Liver (tissue), 9 donors: ENCODE measurements around the gene ABHD14A. TPM values are rescaled to one million over a fixed set of nuclear protein-coding genes. Genes with fewer than 3 reads are reported as not detected.

Experiments used
- DNase-seq: peaks from one replicate; pipeline ENCODE4 v3.0.0-alpha.2; 2017; ENCODE audit warnings: low spot score
- H3K27ac ChIP-seq, 2 donors: one replicate each; pipeline ENCODE4 v1.7.0; 2013; ENCODE audit warnings: inconsistent platforms in 2 of 2, low read length in 2 of 2, control low read depth in 1 of 2, low read depth in 1 of 2, mild to moderate bottlenecking in 1 of 2
- H3K27me3 ChIP-seq, 4 donors: one replicate each; pipeline versions ENCODE4 v1.6.1 to v1.7.0; 2013; ENCODE audit warnings: low read length in 3 of 4, inconsistent platforms in 1 of 4, mild to moderate bottlenecking in 1 of 4, moderate library complexity in 1 of 4; ENCODE audit not compliant: control insufficient read depth in 4 of 4, insufficient read depth in 4 of 4
- H3K36me3 ChIP-seq, 4 donors: one replicate each; pipeline versions ENCODE4 v1.6.1 to v1.7.0; 2013; ENCODE audit warnings: low read length in 3 of 4, mild to moderate bottlenecking in 3 of 4, low read depth in 1 of 4, moderate library complexity in 1 of 4; ENCODE audit not compliant: control insufficient read depth in 4 of 4, insufficient read depth in 3 of 4
- H3K4me1 ChIP-seq, 4 donors: one replicate each; pipeline versions ENCODE4 v1.6.1 to v1.7.0; 2013; ENCODE audit warnings: low read length in 3 of 4, mild to moderate bottlenecking in 3 of 4, moderate library complexity in 1 of 4; ENCODE audit not compliant: control insufficient read depth in 4 of 4, insufficient read depth in 4 of 4
- H3K4me3 ChIP-seq, 3 donors: one replicate each; pipeline versions ENCODE4 v1.6.1 to v1.7.0; 2013; ENCODE audit warnings: low read length in 3 of 3, control low read depth in 1 of 3, low read depth in 1 of 3, mild to moderate bottlenecking in 1 of 3
- H3K9ac ChIP-seq, 2 donors: one replicate each; pipeline ENCODE4 v1.7.0; 2013; ENCODE audit warnings: low read length in 2 of 2, mild to moderate bottlenecking in 2 of 2, moderate library complexity in 2 of 2, control low read depth in 1 of 2, low read depth in 1 of 2
- H3K9me3 ChIP-seq, 4 donors: one replicate each; pipeline versions ENCODE4 v1.6.1 to v1.7.0; 2013; ENCODE audit warnings: low read length in 3 of 4; ENCODE audit not compliant: control insufficient read depth in 4 of 4
- ATF3 ChIP-seq: IDR thresholded peaks from 2 replicates; pipeline ENCODE4 v1.6.1; 2016; ENCODE audit warnings: antibody characterized with exemption
- CTCF ChIP-seq: fragments of 150-350 bp; IDR thresholded peaks from 2 replicates; pipeline ENCODE4 v1.5.1; 2017; ENCODE audit warnings: improper control_type of control experiment, low read depth, low read length; ENCODE audit not compliant: missing input control
- EGR1 ChIP-seq, 2 donors: IDR thresholded peaks; 2 replicates each; pipeline ENCODE4 v1.6.1; 2016 to 2018; ENCODE audit warnings: antibody characterized with exemption in 2 of 2, low read depth in 2 of 2
- FOXA1 ChIP-seq: IDR thresholded peaks from 2 replicates; pipeline ENCODE4 v1.6.1; 2016; ENCODE audit warnings: antibody characterized with exemption
- FOXA2 ChIP-seq: IDR thresholded peaks from 2 replicates; pipeline ENCODE4 v1.6.1; 2016; ENCODE audit warnings: antibody characterized with exemption
- GABPA ChIP-seq, 2 donors: IDR thresholded peaks in 1 of 2; conservative IDR thresholded peaks in 1 of 2; 2 replicates each; pipeline ENCODE4 v1.6.1; 2016; ENCODE audit warnings: antibody characterized with exemption in 2 of 2, mild to moderate bottlenecking in 1 of 2, moderate library complexity in 1 of 2
- HNF4G ChIP-seq: IDR thresholded peaks from 2 replicates; pipeline ENCODE4 v1.6.1; 2016; ENCODE audit warnings: antibody characterized with exemption
- NR2F2 ChIP-seq: IDR thresholded peaks from 2 replicates; pipeline ENCODE4 v1.6.1; 2016; ENCODE audit warnings: antibody characterized with exemption
- RAD21 ChIP-seq, 2 donors: IDR thresholded peaks; 2 replicates each; pipeline ENCODE4 v1.6.1; 2016; ENCODE audit warnings: antibody characterized with exemption in 2 of 2, mild to moderate bottlenecking in 2 of 2
- REST ChIP-seq: IDR thresholded peaks from 2 replicates; pipeline ENCODE4 v1.6.1; 2016; ENCODE audit warnings: antibody characterized with exemption, mild to moderate bottlenecking
- SP1 ChIP-seq: IDR thresholded peaks from 2 replicates; pipeline ENCODE4 v1.6.1; 2018; ENCODE audit warnings: antibody characterized with exemption, mild to moderate bottlenecking
- TAF1 ChIP-seq: conservative IDR thresholded peaks from 2 replicates; pipeline ENCODE4 v1.6.1; 2016; ENCODE audit warnings: antibody characterized with exemption, mild to moderate bottlenecking
- YY1 ChIP-seq: IDR thresholded peaks from 2 replicates; pipeline ENCODE4 v1.6.1; 2016; ENCODE audit warnings: antibody characterized with exemption, mild to moderate bottlenecking
- WGBS: extraction: QIAGEN DNeasy Blood & Tissue Kit; methylation state at CpG from one replicate; pipeline ENCODE4 v1.1.7; 2013; 5-methylcytosine and 5-hydroxymethylcytosine counted together
- polyA plus RNA-seq, 2 donors: library from polyadenylated mRNA; stranded (reverse) in 1 of 2; unstranded in 1 of 2; fragments of 200-250 nt in 1 of 2; fragments of >200 nt in 1 of 2; fragmentation: Nextera tagmentation in 1 of 2; extraction: Ambion mirVana in 1 of 2; gene quantifications; one replicate each; pipeline versions ENCODE4 v1.2.1 to v1.2.3, GENCODE V29; 2013 to 2015
- total RNA-seq, 2 donors: library from RNA; depleted of rRNA; stranded (reverse); fragments of >200 nt; gene quantifications; one replicate each; pipeline ENCODE4 v1.2.3, GENCODE V29; 2014
- TF ChIP-seq, protein P1 (sequence below): IDR thresholded peaks from 2 replicates; pipeline ENCODE4 v1.6.1; 2016; ENCODE audit warnings: antibody characterized with exemption
- TF ChIP-seq, protein P2 (sequence below): IDR thresholded peaks from 2 replicates; pipeline ENCODE4 v1.6.1; 2016; ENCODE audit warnings: antibody characterized with exemption
- donor health status: healthy.
- donor health status: healthy.
- donor health status: healthy.
- donor health status: healthy.
- donor health status: healthy.

The ABHD14A gene
- total and polyA plus RNA-seq, 4 donors, result 8.2 to 19.9 (median 13.4) TPM

DNA sequence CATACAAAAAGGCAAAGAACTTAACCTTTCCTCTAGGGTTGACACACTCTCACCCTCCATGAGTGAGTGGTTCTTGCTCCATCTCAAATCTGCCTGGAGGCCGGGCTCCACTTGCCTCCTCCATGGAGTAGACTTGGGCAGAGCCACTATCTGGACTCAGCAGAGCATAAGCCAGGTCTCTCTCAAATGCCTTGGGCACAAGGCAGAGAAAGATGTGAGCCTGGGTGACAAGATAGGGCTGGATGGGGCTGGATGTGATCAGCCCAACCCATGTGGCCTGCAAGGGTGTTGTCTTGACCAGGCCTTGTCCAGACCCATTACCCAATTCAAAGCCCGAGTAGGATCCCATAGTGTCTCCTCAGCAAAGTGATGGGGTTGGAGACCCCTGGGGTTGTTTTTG lies 25.0 kb downstream of the ABHD14A start:
- WGBS, result 91% methylated on average over 2 of the region's 2 CpGs
- H3K27me3 ChIP-seq, result no peaks in the 10 kb centered on the region
- peaks cover 2 to 10% (median 5%) of the 10 kb centered on the region in 4 donors for H3K4me1 ChIP-seq
- DNase-seq, result peak; percentile 67
- no peak overlapping the region for H3K27ac ChIP-seq
- H3K9me3 ChIP-seq, result no peaks in the 10 kb centered on the region
- no peak overlapping the region for H3K4me3 ChIP-seq
- H3K9ac ChIP-seq, result no peak overlapping the region
- TF ChIP-seq EGR1 (IDR thresholded peaks at IDR 0.05; ENCODE audit: low read depth in 2 of 2) (no peak), TAF1 (no peak), ATF3 (no peak), GABPA (IDR thresholded peaks at IDR 0.05 in 1 of 2, conservative IDR thresholded peaks at IDR 0.05 in 1 of 2) (no peak), REST (no peak), SP1 (no peak), RAD21 (IDR thresholded peaks at IDR 0.05) (no peak), HNF4G (no peak), FOXA1 (no peak), FOXA2 (no peak)
- TF ChIP-seq, protein P1, sequence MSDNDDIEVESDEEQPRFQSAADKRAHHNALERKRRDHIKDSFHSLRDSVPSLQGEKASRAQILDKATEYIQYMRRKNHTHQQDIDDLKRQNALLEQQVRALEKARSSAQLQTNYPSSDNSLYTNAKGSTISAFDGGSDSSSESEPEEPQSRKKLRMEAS, result no peak
- TF ChIP-seq, protein P2, sequence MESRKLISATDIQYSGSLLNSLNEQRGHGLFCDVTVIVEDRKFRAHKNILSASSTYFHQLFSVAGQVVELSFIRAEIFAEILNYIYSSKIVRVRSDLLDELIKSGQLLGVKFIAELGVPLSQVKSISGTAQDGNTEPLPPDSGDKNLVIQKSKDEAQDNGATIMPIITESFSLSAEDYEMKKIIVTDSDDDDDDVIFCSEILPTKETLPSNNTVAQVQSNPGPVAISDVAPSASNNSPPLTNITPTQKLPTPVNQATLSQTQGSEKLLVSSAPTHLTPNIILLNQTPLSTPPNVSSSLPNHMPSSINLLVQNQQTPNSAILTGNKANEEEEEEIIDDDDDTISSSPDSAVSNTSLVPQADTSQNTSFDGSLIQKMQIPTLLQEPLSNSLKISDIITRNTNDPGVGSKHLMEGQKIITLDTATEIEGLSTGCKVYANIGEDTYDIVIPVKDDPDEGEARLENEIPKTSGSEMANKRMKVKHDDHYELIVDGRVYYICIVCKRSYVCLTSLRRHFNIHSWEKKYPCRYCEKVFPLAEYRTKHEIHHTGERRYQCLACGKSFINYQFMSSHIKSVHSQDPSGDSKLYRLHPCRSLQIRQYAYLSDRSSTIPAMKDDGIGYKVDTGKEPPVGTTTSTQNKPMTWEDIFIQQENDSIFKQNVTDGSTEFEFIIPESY, result no peak
- H3K36me3 ChIP-seq, result peaks cover 0 to under 1% (median 0%) of the 10 kb centered on the region in 4 donors

- Histone ChIP-seq H3K4me3 (no peak overlapping the region), H3K9me3 (no peaks in the 10 kb centered on the region), H3K27ac (no peak overlapping the region), H3K9ac (no peak overlapping the region), H3K27me3 (no peaks in the 10 kb centered on the region), H3K36me3 (no peaks in the 10 kb centered on the region), H3K4me1 (peaks cover 0 to 18% (median 1%) of the 10 kb centered on the region in 4 donors)
- TF ChIP-seq ATF3, result no peak
- TF ChIP-seq YY1, result no peak
- TF ChIP-seq HNF4G, result no peak
- TF ChIP-seq FOXA1, result no peak
- TF ChIP-seq, protein P1, result no peak
- peak; percentile 89 to 96 for TF ChIP-seq RAD21 (IDR thresholded peaks at IDR 0.05)
- TF ChIP-seq, protein P2, result no peak
- no peak for TF ChIP-seq GABPA (IDR thresholded peaks at IDR 0.05 in 1 of 2, conservative IDR thresholded peaks at IDR 0.05 in 1 of 2)
- no peak for TF ChIP-seq TAF1
- TF ChIP-seq CTCF, result peak; percentile 77
- TF ChIP-seq NR2F2, result no peak
- no peak for TF ChIP-seq SP1
- peak; percentile 85 for DNase-seq
- 2% methylated on average over 18 of the region's 18 CpGs for WGBS
Observed at GRCh38 chr3:52001443-52001974, 26.6 kb downstream of the ABHD14A start.
